ENCODE measurements around the gene PER1. TPM values are rescaled to one million over a fixed set of nuclear protein-coding genes. Genes with fewer than 3 reads are reported as not detected.

The PER1 gene
- total RNA-seq, 1 experiment from 2014 or later: 17.1 TPM

- Histone ChIP-seq H3K9me3 (ENCODE audit: control insufficient read depth, insufficient read depth, low read depth, low read length) (no peaks in the 10 kb centered on the region), H3K27ac (ENCODE audit: low read length) (peak overlapping the region; percentile 74), H3K36me3 (ENCODE audit: control insufficient read depth, insufficient read depth, low read length) (no peaks in the 10 kb centered on the region), H3K27me3 (ENCODE audit: control insufficient read depth, insufficient read depth, low read length) (no peaks in the 10 kb centered on the region), H3K4me1 (ENCODE audit: control insufficient read depth, insufficient read depth, low read length) (0 out of 2 replicates have a peak, but pooled peaks cover 4% of the 10 kb centered on the region), H3K4me3 (ENCODE audit: low read depth in 2 of 2, low read length in 2 of 2) (peak overlapping the region; percentile 60 to 92)
- ATAC-seq (peak; percentile 25), DNase-seq (ENCODE audit: low read depth, low spot score) (no peak)
- ChIA-PET POLR2A (interaction anchor here (0.6 kb wide), 1 partner anchor 11 kb away, joined by 3 read pairs; no protein-coding TSS in a partner anchor), CTCF (interaction anchor here (0.6 to 1.1 kb wide), 4 partner anchors 101 to 530 kb away, joined by 3 to 4 read pairs (median 3); no protein-coding TSS in a partner anchor)
- in situ Hi-C loops (cut with HindIII; ENCODE audit: low pct_unique_long_range_greater_than_20kb, low sequenced_read_pairs): no loop called here
- intact Hi-C loops (cut with micrococcal nuclease; ENCODE audit: unreplicated experiment): loop anchor here (10.0 kb wide), 1 partner anchor 104 kb away; no protein-coding TSS in a partner anchor
- BruUV-seq (replicated peaks): no TSS peak
- peak; percentile 53 for TF ChIP-seq CTCF (IDR thresholded peaks at IDR 0.05)
- peak; percentile 62 for TF ChIP-seq POLR2AphosphoS5 (IDR thresholded peaks at IDR 0.05; ENCODE audit: low read depth, low read length)
- TF ChIP-seq SIN3A (IDR thresholded peaks at IDR 0.05; ENCODE audit: borderline replicate concordance, insufficient read depth, low read depth, low read length): no peak
- TF ChIP-seq TCF7L2 (IDR thresholded peaks at IDR 0.05; ENCODE audit: low read depth, low read length): no peak
- no peak for TF ChIP-seq REST (IDR thresholded peaks at IDR 0.05; ENCODE audit: insufficient read depth in 1 of 2, low read depth in 2 of 2, low read length in 1 of 2)
Observed at GRCh38 chr17:8120520-8121406, 31.4 kb downstream of the PER1 start.

DNA sequence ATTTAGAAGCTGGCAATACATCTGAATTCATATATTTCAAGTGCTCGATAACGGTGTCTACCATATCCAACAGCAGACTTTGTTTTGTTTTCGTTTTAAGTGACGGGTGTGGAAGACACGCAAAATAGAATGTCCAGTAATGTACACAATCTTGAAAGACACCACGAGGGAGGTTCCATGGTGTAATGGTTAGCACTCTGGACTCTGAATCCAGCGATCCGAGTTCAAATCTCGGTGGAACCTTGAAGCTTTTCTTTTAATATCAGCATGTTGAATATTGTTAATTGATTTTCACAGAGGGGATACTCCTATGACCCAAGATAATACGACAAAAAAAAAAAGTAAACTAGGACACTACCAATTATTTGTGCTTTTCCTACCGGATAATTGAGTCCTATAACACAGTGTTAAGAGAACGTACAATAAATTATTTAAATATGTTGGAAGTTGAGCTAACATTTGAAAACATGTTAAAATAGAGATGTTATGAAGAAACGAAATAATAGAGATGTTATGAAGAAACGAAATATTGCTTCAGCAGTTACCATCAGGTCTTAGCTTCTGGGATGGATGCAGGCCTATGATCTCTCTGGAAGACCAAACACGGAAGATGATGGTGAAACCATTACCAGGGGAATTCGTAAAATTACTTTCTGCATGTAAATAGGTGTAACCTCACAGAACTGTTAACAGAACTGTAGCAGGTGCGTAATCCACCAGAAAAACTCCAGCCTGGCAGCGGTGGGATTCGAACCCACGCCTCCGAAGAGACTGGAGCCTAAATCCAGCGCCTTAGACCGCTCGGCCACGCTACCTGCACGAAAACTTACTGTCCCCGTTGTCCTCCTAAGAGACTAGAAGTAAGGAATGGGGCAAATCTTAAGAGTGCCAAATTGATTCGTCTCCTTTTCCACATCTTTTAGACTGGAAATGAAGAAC is 32.4 kb downstream of the PER1 start:
- TF ChIP-seq REST (IDR thresholded peaks at IDR 0.05; ENCODE audit: insufficient read depth in 1 of 2, low read depth in 2 of 2, low read length in 1 of 2) (0 out of 4 replicates have a peak, but pooled peaks of 1 of the 2 experiments have one; percentile 10), POLR2AphosphoS5 (IDR thresholded peaks at IDR 0.05; ENCODE audit: low read depth, low read length) (no peak), CTCF (IDR thresholded peaks at IDR 0.05) (no peak), TCF7L2 (IDR thresholded peaks at IDR 0.05; ENCODE audit: low read depth, low read length) (no peak)
- H3K4me3 ChIP-seq (ENCODE audit: low read depth in 2 of 2, low read length in 2 of 2): peak overlapping the region; percentile 60 to 92
- in situ Hi-C loops (cut with HindIII; ENCODE audit: low pct_unique_long_range_greater_than_20kb, low sequenced_read_pairs) (no loop called here), intact Hi-C loops (cut with micrococcal nuclease; ENCODE audit: unreplicated experiment) (loop anchor here (2.0 to 10.0 kb wide), 3 partner anchors 38 to 105 kb away; no protein-coding TSS in a partner anchor)
- ATAC-seq (peak; percentile 52), DNase-seq (ENCODE audit: low read depth, low spot score) (peak; percentile 99)
- H3K27me3 ChIP-seq (ENCODE audit: control insufficient read depth, insufficient read depth, low read length): no peaks in the 10 kb centered on the region
- peak overlapping the region; percentile 71; the same call in 1 of the 2 replicates for H3K27ac ChIP-seq (ENCODE audit: low read length)
- no peaks in the 10 kb centered on the region for H3K36me3 ChIP-seq (ENCODE audit: control insufficient read depth, insufficient read depth, low read length)
- BruUV-seq (replicated peaks): no TSS peak
- CTCF ChIA-PET: interaction anchor here (0.6 to 1.7 kb wide), 10 partner anchors 19 to 530 kb away, joined by 3 to 12 read pairs (median 4); no protein-coding TSS in a partner anchor
- H3K4me1 ChIP-seq (ENCODE audit: control insufficient read depth, insufficient read depth, low read length): 0 out of 2 replicates have a peak, but pooled peaks cover 2% of the 10 kb centered on the region
- POLR2A ChIA-PET: interaction anchor here (0.6 kb wide), 3 partner anchors 18 to 547 kb away, joined by 3 to 9 read pairs (median 7); no protein-coding TSS in a partner anchor
- no peaks in the 10 kb centered on the region for H3K9me3 ChIP-seq (ENCODE audit: control insufficient read depth, insufficient read depth, low read depth, low read length)

All from Panc1 (cell line).